Immature natural killer cell (primary cell): ENCODE results near the gene MCRIP2. TPM values are rescaled to one million over a fixed set of nuclear protein-coding genes. Genes with fewer than 3 reads are reported as not detected.

ENCODE experiments used
- DNase-seq, 3 donors: peaks; one replicate each; pipeline ENCODE4 v3.0.0; 2022; ENCODE audit warnings: mixed read lengths in 1 of 3
- H3K27ac Mint-ChIP-seq, 6 donors: one replicate each; pipeline ENCODE4 v1.8.0; 2020; ENCODE audit warnings: mixed read lengths in 6 of 6, mild to moderate bottlenecking in 5 of 6, inconsistent platforms in 4 of 6, moderate library complexity in 3 of 6
- H3K27me3 Mint-ChIP-seq, 3 donors: one replicate each; pipeline ENCODE4 v1.8.0; 2020 to 2021; ENCODE audit warnings: low read depth in 3 of 3, mild to moderate bottlenecking in 3 of 3, mixed read lengths in 3 of 3, moderate library complexity in 3 of 3, inconsistent platforms in 1 of 3
- H3K36me3 Mint-ChIP-seq, 3 donors: one replicate each; pipeline ENCODE4 v1.8.0; 2020; ENCODE audit warnings: mixed read lengths in 3 of 3, inconsistent platforms in 2 of 3, mild to moderate bottlenecking in 2 of 3
- H3K4me1 Mint-ChIP-seq, 2 donors: one replicate each; pipeline ENCODE4 v1.8.0; 2020; ENCODE audit warnings: inconsistent platforms in 2 of 2, mild to moderate bottlenecking in 2 of 2, mixed read lengths in 2 of 2, moderate library complexity in 1 of 2
- H3K4me3 Mint-ChIP-seq, 5 donors: one replicate each; pipeline ENCODE4 v1.8.0; 2020; ENCODE audit warnings: mild to moderate bottlenecking in 5 of 5, mixed read lengths in 5 of 5, inconsistent platforms in 3 of 5, moderate library complexity in 3 of 5
- H3K9me3 Mint-ChIP-seq, 6 donors: one replicate each; pipeline ENCODE4 v1.8.0; 2020; ENCODE audit warnings: mild to moderate bottlenecking in 6 of 6, mixed read lengths in 6 of 6, inconsistent platforms in 4 of 6, moderate library complexity in 3 of 6
- polyA plus RNA-seq, 3 donors: library from polyadenylated mRNA; unstranded; fragments of 300-500 nt; fragmentation: Illumina TruSeq; gene quantifications; one replicate each; pipeline ENCODE4 v1.2.3, GENCODE V29; 2021

The MCRIP2 gene
- polyA plus RNA-seq, 3 donors from 2014 or later, result 16.8 to 36.3 (median 22.8) TPM

DNA sequence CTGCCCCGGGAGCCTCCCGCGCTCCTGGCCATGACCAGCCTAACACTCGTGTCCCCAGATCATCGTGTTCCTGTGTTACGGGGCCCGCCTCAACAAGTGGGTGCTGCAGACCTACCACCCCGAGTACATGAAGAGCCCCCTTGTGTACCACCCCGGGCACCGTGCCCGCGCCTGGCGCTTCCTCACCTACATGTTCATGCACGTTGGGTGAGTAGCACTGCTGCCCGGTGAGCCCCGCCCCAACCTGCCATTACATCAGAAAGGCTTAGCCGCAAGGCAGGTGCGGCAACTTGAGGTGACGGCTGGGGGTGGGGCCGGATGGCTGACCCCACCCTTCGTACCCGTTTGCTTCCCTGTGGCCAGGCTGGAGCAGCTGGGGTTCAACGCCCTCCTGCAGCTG is 35.3 kb downstream of the MCRIP2 start:
- H3K4me1 Mint-ChIP-seq, result peaks cover 11 to 19% of the 10 kb centered on the region in 2 donors

GRCh38 chr16:677316-678190 is 35.9 kb downstream of the MCRIP2 start:
- no peak for DNase-seq
- Mint-ChIP-seq H3K4me3 (no peak overlapping the region), H3K36me3 (peaks cover 0 to 2% (median 0%) of the 10 kb centered on the region in 3 donors), H3K27me3 (peaks cover 6 to 8% (median 7%) of the 10 kb centered on the region in 3 donors), H3K27ac (no peak overlapping the region), H3K4me1 (peaks cover 11 to 22% of the 10 kb centered on the region in 2 donors), H3K9me3 (no peaks in the 10 kb centered on the region)

More for the DNA sequence above, 35.3 kb downstream of the MCRIP2 start:
- DNase-seq, result no peak
- peaks cover 1 to 8% (median 7%) of the 10 kb centered on the region in 3 donors for H3K27me3 Mint-ChIP-seq
- no peaks in the 10 kb centered on the region for H3K9me3 Mint-ChIP-seq
- no peak overlapping the region for H3K27ac Mint-ChIP-seq
- no peak overlapping the region for H3K4me3 Mint-ChIP-seq
- H3K36me3 Mint-ChIP-seq, result no peaks in the 10 kb centered on the region

DNA sequence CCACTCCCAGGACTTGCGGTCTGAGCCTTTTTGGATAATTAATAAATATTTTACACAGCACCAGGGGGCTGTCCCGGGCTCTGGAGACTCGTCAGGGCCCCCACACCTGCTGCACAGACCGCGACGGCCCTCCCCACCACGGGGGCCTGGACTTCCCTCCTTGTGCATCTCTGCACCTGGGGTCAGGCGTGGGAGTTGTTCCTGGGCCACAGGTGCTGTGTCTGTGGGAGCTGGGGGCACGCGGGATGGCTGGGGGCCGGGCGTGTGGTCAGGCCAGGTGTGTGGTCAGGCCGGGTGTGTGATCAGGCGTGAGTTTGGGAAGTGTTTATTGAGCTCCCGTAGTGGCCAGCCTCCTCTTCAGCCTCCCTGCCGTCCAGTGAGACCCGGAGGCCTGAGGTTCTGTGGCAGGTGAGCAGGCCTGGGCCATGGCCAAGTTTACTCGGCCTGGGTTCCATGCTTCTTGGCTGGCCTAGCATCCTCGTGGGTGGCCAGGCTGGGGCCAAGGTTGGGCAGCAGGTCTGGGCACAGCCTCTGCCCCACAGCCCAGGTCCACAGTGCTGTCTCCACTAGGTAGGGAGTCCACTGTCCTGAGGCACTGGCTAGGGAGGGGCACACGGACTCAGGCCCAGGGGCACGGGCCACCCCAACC is 36.7 kb downstream of the MCRIP2 start:
- no peak for DNase-seq
- Mint-ChIP-seq H3K36me3 (peaks cover 0 to 2% (median 0%) of the 10 kb centered on the region in 3 donors), H3K27ac (no peak overlapping the region), H3K4me3 (no peak overlapping the region), H3K9me3 (no peaks in the 10 kb centered on the region), H3K4me1 (peaks cover 11 to 23% of the 10 kb centered on the region in 2 donors), H3K27me3 (peaks cover 7 to 8% (median 7%) of the 10 kb centered on the region in 3 donors)

DNA sequence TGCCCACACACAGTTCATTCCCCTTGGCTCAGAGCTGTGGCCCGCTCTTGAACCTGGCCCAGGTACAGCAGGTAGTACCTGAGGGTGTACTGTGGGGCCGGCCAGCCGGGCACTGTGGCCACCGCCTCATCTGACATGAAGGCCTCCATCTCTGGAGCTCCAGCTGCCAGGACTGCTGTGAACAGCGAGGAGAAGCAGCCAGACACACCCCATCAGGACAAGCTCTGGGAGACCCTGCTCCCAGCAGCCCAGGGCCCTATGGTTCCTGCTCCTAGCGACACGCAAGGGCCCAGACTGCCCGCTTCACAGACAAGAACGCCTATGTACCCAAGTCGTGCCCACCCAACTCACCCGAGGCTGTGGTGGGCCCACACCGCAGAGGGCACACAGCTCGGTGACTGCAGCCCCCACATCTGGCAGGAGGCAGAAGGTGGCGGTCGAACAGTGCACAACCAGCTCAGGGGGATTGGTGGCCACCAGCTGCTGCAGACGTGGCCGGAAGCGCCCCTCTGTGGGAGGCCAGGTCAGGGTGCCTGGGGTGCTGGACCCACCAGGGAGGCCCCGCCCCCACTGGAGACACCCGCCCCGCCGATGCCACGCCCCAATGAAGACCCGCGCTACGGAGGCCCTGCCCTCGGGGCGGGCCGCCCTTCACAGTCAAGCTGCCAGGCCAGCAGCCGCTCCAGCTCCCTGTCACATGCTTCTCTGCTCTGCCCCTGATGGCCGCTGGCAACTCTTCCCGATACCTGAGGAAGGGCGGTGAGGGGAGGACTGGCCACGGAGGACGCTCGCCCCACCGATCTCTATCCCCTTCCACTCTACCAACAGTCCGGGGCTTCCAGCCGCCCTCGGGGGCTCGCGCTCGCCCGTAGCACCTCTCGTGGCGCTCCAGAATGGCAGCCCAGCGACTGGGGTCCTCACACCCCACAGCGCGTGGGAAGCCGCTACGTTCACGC is 37.5 kb downstream of the MCRIP2 start:
- H3K4me1 Mint-ChIP-seq, result peaks cover 11 to 23% of the 10 kb centered on the region in 2 donors
- H3K4me3 Mint-ChIP-seq, result peak overlapping the region; percentile 77 to 86 (median 84)
- peaks cover 0 to 2% (median 0%) of the 10 kb centered on the region in 3 donors for H3K36me3 Mint-ChIP-seq
- peaks cover 7 to 8% (median 7%) of the 10 kb centered on the region in 3 donors for H3K27me3 Mint-ChIP-seq
- peak overlapping the region in 5 of 6 donors; percentile 60 to 82 (median 78) for H3K27ac Mint-ChIP-seq
- no peaks in the 10 kb centered on the region for H3K9me3 Mint-ChIP-seq
- DNase-seq, result peak; percentile 53 to 65 (median 57)

DNA sequence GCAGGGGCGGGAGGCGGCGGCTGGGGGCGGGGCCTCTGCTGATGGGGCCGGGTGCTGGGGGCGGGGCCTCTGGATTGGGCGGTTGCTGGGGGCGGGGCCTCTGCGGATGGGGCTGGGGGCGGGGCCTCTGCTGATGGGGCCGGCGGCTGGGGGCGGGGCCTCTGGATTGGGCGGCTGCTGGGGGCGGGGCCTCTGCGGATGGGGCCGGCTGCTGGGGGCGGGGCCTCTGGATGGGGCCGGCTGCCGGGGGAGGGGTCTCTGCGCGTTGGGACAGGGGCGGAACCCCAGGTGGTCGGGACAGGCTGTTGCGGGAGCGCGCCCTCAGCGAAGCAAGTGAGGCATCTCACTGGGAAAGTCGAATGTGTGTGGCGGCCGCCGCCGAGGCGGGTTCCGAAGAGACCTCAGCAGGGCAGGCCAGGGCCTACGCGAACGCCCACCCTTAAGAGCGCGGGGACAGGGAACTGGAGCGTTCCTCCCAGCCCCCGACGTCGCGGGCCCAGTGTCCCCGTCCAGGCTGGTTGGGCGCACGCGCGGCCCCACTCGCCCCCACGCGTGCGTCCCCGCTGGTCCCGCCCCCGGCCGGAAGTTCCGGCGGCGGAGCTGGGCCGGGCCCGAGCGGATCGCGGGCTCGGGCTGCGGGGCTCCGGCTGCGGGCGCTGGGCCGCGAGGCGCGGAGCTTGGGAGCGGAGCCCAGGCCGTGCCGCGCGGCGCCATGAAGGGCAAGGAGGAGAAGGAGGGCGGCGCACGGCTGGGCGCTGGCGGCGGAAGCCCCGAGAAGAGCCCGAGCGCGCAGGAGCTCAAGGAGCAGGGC is 38.4 kb downstream of the MCRIP2 start, which contains the start of gene STUB1:
Gene STUB1, plus strand, starts transcription at position 597 of the 811 bp plus-strand sequence. Its CDS starts 116 bp downstream, at position 713.
- Mint-ChIP-seq H3K4me1 (peaks cover 11 to 24% of the 10 kb centered on the region in 2 donors), H3K36me3 (peaks cover 0 to 2% (median 0%) of the 10 kb centered on the region in 3 donors), H3K9me3 (no peaks in the 10 kb centered on the region), H3K4me3 (peak within 1 kb of the TSS; percentile 69 to 86 (median 81)), H3K27me3 (peaks cover 7 to 11% (median 7%) of the 10 kb centered on the region in 3 donors), H3K27ac (peak within 1 kb of the TSS in 4 of 6 donors; percentile 60 to 82 (median 76))
- peak; percentile 85 to 88 (median 87) for DNase-seq

DNA sequence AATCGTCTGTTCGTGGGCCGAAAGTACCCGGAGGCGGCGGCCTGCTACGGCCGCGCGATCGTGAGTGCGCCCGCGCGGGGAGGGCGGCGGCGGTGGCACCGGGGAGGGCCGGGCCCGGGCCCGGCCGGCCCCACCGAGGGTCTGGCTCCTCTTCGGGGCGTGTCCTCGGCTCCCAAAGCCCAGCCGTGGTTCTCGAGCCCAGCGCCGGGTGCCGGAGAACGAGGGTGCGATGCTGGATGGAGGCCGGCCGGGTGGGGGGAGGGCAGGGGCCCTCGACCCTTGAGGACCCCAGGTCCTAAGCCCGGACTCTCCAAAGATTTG is 39.0 kb downstream of the MCRIP2 start:
- Mint-ChIP-seq H3K27me3 (peaks cover 4 to 7% (median 7%) of the 10 kb centered on the region in 3 donors), H3K36me3 (peaks cover 0 to 2% (median 0%) of the 10 kb centered on the region in 3 donors), H3K4me3 (peak overlapping the region; percentile 59 to 81 (median 65)), H3K9me3 (no peaks in the 10 kb centered on the region), H3K27ac (peak overlapping the region in 1 of 6 donors; percentile 72), H3K4me1 (peaks cover 11 to 21% of the 10 kb centered on the region in 2 donors)
- DNase-seq, result no peak

- peaks cover 0 to 2% (median 0%) of the 10 kb centered on the region in 3 donors for H3K36me3 Mint-ChIP-seq
- H3K27me3 Mint-ChIP-seq, result peaks cover 4 to 8% (median 7%) of the 10 kb centered on the region in 3 donors
- peak overlapping the region in 4 of 6 donors; percentile 28 to 72 (median 46) for H3K27ac Mint-ChIP-seq
- DNase-seq, result no peak
- no peaks in the 10 kb centered on the region for H3K9me3 Mint-ChIP-seq
- H3K4me1 Mint-ChIP-seq, result peaks cover 11 to 26% of the 10 kb centered on the region in 2 donors
- peak overlapping the region; percentile 59 to 73 (median 69) for H3K4me3 Mint-ChIP-seq
Observed at GRCh38 chr16:680967-681745, 39.5 kb downstream of the MCRIP2 start.

- Mint-ChIP-seq H3K27ac (peak overlapping the region in 3 of 6 donors; percentile 36 to 64 (median 57)), H3K4me3 (peak overlapping the region; percentile 56 to 73 (median 69)), H3K27me3 (peaks cover 4 to 10% (median 6%) of the 10 kb centered on the region in 3 donors), H3K4me1 (peaks cover 11 to 26% of the 10 kb centered on the region in 2 donors), H3K9me3 (no peaks in the 10 kb centered on the region), H3K36me3 (peaks cover 0 to 2% (median 0%) of the 10 kb centered on the region in 3 donors)
- no peak for DNase-seq
Observed at GRCh38 chr16:681746-682427, 40.3 kb downstream of the MCRIP2 start.

GRCh38 chr16:682493-683395 is 41.1 kb downstream of the MCRIP2 start:
- peak overlapping the region in 5 of 6 donors; percentile 22 to 75 (median 64) for H3K27ac Mint-ChIP-seq
- H3K4me3 Mint-ChIP-seq, result peak overlapping the region; percentile 56 to 73 (median 65)
- DNase-seq, result no peak
- peaks cover 0 to 2% (median 0%) of the 10 kb centered on the region in 3 donors for H3K36me3 Mint-ChIP-seq
- H3K27me3 Mint-ChIP-seq, result peaks cover 4 to 10% (median 5%) of the 10 kb centered on the region in 3 donors
- no peaks in the 10 kb centered on the region for H3K9me3 Mint-ChIP-seq
- peaks cover 11 to 29% of the 10 kb centered on the region in 2 donors for H3K4me1 Mint-ChIP-seq

DNA sequence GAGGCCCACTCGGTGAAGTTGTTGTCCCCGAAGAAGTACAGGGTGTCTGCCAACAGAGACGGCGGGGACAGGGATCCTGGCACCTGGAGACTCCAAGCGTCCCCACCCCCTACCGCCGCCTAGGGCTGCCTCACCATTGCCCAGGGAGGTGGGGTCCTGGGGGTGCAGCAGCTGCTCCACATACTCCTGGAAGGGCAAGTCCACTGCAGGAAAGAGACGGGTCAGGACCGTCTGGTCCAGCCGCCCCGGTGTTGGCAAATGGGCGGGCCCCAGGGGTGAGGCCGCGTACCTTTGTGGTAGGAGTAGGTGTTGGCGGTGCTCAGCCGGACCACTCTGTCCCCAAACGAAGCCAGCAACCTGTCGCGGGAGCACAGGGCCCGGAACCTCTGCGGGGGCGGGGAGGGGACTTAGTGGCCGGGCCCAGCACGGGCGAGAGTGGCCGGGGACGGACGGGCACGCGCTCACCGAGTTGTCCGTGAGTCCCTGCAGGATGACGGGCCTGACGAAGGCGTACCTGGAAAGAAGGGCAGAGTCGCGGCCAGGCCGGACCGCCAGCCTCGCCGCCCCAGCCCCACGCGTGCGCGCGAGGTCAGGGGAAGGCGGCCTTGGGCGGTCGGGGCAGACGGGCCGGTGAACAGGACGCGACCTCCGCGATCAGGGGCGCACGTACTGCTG is 41.9 kb downstream of the MCRIP2 start:
- no peak for DNase-seq
- peaks cover 4 to 10% (median 5%) of the 10 kb centered on the region in 3 donors for H3K27me3 Mint-ChIP-seq
- peak overlapping the region in 4 of 6 donors; percentile 17 to 70 (median 48) for H3K27ac Mint-ChIP-seq
- H3K4me1 Mint-ChIP-seq, result peaks cover 11 to 29% of the 10 kb centered on the region in 2 donors
- peaks cover 0 to 2% (median 0%) of the 10 kb centered on the region in 3 donors for H3K36me3 Mint-ChIP-seq
- H3K4me3 Mint-ChIP-seq, result peak overlapping the region; percentile 43 to 71 (median 58)
- no peaks in the 10 kb centered on the region for H3K9me3 Mint-ChIP-seq
